NCI-H187 (cell line): ENCODE measurements around the gene CARD9.

ENCODE experiments used
- DNase-seq, 2 experiments: peaks; one replicate each; lab custom pipeline; 2025; lab: John Stamatoyannopoulos, UW

The CARD9 gene

DNA sequence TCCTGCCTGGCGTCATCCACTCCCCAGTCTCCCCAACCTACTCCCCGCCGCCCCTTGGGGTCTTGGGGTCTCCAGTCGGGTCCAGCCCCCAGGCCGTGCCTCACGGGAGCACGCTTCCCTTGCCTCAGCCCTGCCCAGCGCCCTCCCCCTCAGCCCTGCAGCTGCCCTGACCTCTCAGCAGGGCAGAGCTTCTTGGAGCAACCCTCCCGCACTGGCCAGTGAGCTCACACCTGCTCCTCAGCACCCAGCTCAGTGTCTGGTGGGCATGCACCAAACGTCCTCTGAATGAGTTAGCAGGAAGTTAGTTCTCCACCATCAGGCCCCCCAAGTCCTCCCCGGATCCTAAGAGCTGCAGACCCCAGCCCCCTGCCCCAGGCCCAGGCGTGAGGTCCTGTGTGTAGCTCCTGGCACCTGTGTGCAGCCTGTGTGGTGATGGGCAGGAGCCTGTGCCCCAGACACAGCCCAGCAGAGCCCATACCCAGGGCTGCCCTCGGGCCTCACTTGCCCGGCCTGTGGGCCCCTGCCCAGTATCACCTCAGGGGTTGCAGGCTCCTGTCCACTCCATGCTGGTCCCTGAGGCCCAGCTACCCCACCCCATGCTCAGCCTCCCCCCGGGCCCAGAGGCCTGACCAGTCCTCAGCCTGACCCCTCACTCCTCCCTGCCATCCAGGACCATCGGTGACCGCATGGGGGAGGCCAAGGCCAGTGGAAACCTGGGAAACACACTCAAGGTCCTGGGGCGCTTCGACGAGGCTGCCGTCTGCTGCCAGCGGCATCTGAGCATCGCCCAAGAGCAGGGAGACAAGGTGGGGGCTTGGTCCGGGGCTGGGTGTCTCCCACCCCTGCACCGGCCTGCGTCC, 37.9 kb downstream of the CARD9 start:
- DNase-seq, result no peak

DNA sequence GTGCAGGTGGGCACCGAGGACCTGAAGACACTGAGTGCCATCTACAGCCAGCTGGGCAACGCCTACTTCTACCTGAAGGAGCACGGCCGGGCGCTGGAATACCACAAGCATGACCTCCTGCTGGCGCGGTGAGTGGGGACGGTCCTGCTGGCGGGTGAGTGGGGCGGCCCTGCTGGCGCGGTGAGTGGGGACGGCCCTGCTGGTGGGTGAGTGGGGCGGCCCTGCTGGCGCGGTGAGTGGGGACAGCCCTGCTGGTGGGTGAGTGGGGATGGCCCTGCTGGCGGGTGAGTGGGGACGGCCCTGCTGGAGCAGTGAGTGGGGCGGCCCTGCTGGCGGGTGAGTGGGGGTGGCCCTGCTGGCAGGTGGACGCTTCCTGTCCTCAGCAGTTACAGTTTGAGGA, 38.9 kb downstream of the CARD9 start:
- no peak for DNase-seq

DNA sequence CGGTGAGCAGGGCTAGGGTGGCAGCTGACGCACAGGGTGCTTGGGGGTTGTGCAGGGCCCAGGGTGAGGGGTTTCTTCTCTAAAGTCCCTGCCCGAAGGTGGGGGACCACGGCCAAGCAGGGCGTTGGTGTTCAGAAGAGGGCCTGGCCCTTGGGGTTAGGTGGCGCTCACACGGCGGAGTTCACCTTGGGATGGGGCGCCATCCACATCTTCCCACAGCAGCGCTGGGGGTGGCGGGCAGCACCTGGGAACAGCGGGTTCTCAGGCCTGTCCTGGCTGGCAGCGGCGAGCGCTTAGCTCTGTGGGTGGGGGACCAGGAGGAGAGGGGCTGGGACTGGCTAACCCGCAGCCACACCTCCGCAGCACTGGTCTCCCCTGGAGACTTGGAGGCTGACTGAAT, 40.0 kb downstream of the CARD9 start:
- no peak for DNase-seq

DNA sequence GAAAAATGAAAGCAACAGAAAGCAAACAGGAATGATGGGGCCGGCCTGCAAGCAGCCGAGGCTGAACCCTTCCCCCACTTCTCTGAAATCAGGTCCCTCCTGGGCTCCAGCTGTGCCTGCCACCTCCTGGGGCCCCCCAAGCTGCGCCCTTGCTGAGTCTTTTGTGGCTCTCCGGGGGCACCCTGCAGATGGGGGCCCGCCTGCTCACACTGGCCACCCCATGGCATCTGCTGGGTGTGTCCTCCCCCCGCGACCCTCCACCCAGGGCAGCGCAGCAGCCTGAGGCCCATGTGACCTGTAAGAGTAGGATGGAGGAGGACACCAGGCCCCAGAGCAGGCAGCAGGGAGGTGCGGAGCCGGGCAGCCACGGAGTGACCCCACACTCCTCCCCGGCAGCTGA, 40.4 kb downstream of the CARD9 start:
- no peak for DNase-seq

DNA sequence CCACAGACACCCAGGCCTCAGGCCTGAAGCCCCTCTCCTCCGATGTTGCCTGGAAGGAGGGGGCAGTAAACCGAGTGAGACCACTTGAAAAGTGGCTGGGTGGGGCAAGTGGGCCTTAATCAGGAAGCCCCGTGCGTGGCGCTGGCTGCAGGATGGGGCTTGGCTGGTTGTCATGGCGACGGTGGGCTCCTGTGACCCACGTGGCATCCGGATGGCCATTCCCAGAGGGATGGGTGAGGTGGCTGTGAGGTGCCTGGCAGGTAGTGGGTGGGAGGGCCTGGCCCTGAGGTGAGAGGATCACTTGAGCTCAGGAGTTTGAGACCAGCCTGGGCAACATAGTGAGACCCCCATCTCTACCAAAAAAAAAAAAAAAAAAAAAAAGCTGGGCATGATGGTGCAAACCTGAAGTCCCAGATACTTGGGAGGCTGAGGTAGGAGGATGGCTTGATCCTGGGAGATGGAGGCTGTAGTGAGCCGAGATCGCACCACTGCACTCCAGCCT, 40.9 kb downstream of the CARD9 start:
- DNase-seq, result no peak

DNA sequence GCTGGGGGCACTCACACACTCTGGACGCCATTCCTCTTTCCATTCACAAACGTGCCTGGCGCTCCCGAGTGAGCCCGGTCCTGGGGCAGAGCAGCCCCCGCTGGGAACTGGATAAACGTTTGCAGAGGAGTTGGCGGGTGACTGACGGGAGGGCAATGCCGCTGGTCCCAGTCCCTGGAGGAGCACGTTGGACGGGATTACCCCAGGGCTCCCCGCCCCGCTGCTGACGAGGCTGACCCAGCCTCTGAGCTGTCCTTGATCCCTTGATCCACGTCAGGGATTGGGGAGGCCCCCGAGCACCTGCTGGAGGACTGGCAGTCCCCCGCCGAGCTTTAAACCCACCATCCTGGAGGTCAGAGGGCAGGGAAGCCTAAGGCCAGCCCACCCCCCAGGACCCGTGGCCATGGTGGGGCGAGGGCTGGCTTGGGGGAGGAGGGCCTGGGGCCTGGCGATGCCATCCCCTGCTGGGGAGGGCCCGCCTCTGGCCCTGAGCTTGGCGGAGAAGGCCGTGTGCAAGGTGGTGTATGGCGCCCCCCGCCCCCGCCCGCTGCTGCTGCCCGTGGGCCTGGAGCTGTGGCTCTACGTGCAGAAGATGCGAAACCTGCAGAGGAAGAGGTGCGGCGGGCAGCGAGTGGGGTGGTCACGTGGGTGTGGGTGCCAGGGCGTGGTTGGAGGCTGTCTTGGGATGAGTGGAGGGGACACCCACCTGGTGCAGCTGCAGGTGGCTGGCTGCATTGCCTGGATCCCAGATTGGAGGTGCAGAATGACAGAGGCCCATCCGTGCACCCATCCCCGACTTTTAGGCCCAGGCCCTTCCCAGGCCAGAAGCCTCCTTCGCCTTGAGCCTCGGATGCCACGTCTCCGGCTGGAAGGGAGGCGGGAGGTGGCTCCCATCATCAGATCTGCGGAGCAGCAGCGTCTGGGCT, 41.6 kb downstream of the CARD9 start:
- DNase-seq, result no peak

DNA sequence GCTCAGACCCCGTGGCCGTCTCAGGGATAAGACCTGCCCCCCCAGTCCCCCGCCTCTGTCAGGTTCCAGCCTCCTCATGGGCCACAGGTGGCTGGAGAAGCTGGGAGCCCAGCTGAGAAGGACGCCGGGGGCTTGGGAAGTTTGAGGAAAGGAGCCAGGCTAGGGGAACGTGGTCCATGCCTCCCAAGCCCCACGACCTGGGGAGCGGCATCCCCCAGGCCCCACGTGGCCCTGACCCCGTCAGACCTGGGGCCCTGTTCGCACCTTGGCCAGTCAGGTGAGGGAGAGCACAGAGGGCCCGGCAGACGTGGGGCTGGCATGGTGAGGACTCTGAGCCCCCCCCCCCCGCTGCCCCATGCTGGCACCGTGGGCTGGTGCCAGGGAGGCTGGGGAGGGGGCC, 42.4 kb downstream of the CARD9 start:
- no peak for DNase-seq

DNA sequence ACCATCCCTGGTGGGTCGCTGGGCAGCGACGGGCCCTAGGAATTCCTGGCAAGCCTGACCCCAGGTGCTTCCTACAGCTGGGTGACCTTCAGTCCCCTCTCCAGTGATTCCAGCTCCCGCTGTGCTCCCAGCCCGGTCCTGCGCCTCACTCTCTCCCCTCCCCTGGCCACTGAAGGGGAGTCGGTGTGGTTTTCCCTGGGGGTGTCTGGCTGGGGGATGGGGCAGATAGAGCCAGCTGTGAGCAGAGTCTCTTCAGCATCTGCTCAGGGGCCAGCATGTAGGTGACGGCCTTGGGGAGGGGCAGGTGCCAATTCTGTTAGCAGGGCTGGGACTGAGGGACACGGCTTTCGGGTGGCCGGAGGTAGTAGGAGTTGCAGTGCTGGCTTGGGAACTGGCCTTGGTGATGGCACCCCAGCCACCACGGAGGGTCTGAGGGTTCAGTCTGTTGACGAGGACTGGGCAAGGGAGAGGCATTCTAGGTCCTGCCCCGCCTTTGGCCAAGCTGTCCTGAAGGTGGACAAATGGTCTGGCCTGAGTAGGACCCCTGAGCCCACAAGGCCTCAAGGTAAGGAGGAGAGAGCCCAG, 43.0 kb downstream of the CARD9 start:
- no peak for DNase-seq

DNA sequence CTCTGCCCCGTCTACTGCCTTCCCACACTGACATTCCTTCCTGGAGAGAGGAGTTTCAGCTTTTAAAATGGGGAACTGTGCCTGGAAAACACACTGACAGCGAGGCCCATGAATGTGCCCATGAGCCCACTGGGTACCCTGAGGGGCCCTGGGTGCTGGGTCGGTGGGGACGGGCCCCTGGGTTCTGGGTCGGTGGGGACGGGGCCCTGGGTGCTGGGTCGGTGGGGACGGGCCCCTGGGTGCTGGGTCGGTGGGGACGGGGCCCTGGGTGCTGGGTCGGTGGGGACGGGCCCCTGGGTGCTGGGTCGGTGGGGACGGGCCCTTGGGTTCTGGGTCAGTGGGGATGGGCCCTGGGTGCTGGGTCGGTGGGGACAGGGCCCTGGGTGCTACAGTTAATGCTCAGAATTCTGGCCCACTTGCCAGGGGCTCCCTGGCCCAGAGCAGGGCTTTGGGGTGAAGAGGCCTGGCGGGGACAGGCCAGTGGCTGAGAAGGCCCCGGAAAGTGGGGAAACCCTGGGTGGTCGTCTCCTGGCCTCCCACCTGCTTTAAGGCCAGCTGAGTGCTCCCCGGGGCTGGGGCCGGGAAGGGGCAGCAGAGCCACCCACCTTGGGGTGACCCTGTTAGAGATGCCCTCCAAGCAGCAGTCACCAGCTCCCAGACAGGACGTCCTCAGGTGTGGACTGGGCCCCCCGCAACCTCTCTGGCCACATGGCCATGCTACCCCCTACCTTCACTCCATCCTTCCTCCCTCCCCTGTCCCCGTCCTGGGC, 43.6 kb downstream of the CARD9 start:
- DNase-seq, result no peak

DNA sequence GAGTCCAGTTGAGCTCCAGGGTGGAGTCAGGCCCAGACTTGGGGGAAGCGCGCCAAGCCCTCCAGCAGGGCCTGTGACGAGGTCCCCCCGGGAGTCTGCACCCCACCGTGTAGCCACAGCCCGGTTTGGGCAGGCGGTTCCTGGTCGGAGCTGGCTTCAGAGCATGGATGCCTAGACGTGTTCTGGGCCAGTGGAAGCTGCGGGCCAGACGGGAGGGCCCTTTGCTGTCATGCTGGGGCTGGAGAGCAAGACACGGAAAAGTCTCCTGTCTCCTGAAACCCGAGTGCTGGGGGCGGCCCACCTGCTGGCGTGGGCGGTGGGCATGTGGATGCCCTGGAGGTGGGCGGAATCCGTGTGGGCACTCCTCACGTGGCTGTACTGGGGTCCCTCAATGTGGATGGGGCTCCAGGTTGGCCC, 44.2 kb downstream of the CARD9 start:
- no peak for DNase-seq

DNA sequence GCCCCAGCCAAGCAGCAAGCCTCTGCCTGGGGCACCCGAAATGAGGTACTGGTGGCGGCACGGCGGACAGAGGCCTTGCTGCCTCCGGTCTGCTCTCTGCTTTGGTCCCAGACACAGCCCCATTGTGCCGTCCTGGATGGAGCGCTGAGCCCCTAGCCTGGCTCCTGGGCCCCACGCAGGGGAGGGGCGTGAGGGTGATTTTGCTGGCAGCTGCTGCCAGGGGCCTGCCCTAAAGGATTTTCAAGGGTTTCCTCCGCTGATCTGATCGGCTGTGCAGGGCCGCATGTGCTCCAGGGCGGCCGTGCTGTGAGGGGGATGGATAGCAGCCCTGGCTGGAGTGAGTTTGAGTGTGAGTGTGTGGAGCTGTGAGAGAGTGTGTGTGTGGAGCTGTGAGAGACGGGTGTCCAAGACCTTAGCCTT, 44.8 kb downstream of the CARD9 start:
- DNase-seq, result no peak

DNA sequence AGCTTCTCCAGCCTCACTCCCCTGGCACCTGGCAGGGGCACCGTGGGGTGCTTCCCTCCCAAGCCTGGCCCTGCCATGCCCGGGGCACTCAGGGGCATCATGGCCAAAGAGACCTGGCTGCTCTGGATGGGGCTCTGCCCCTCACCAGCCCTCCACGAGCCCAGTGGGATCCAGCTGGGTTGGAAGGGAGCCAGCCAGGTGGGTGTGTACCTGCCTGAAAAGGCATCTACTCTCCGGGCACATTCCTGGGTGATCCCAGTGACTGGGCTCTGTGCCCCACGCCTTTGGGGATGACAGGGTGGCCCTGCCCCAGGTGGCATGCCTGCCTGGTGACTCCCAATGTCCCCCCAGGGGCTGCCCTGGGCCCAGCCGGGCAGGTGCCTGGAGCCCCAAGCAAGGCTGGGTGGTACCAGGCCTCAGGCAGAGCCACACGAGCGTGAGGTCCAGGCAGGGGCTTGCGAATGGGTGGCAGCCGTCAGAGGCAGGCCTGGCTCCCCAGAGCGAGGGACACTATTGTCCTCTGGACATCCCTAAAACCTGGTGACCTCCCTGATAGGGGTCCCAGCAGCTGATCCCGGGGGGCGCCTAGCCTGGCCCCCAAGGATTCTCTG, 45.4 kb downstream of the CARD9 start:
- no peak for DNase-seq

DNA sequence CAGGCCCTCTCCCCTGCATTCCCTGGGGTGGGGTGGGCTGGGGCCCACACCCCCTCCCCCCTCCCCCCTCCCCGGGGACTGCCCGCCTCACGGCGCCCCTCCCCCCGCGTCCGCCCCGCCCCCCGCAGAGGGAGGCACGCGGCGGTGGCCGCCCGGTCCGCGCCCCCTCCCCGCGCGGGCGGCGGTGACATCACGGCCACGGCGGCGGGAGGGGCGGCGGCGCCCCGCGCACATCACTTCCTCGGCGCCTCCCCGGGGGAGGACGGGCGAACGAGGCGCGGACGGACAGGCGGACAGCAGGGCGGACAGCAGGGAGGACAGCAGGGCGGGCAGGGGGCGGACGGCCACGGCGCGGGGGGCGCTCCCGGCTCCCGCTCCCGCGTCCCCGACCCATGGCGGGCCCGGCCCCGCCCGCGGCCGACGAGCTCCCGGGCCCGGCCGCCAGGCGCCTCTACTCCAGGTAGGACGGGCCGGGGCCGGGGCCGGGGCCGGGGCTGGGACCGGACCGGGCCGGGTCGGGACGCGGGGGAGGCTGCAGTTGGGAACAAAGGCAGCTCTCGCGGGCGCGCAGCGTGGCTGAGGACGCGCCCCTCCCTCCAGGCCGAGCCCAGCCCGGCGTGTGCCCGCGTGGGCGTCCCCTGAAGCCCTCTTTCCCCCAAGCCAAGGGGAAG, 46.0 kb downstream of the CARD9 start, which contains the start of gene GPSM1:
Gene GPSM1, plus strand, starts transcription at position 236 of the 671 bp plus-strand sequence. Its CDS starts 157 bp downstream, at position 393.
- no peak for DNase-seq

DNA sequence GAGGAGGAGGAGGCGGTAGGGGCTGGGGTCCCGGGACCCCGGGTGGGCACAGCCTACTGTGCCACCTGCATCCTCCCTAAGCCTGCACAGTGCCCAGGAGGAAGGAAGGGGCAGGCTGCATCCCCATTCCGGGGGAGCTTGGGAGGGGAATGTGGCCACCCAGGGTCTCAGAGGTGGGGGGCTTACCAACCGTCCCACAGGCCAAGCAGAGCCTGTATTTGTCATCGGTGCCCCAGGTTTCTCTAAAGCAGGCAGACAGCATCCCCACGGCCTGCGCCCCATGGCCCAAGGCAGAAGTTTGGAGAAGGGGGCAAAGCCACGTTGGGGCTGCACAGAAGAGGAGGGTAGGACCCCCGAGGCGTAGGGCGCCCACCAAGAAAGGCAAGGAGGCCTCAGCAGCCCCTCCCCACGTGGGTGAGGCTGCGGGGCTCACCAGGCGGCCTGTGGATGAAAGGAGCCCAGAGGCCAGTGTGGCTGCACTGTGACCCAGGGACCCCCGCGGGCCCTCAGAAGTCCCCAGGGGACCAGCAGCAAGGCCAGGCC, 46.6 kb downstream of the CARD9 start:
- DNase-seq, result no peak

DNA sequence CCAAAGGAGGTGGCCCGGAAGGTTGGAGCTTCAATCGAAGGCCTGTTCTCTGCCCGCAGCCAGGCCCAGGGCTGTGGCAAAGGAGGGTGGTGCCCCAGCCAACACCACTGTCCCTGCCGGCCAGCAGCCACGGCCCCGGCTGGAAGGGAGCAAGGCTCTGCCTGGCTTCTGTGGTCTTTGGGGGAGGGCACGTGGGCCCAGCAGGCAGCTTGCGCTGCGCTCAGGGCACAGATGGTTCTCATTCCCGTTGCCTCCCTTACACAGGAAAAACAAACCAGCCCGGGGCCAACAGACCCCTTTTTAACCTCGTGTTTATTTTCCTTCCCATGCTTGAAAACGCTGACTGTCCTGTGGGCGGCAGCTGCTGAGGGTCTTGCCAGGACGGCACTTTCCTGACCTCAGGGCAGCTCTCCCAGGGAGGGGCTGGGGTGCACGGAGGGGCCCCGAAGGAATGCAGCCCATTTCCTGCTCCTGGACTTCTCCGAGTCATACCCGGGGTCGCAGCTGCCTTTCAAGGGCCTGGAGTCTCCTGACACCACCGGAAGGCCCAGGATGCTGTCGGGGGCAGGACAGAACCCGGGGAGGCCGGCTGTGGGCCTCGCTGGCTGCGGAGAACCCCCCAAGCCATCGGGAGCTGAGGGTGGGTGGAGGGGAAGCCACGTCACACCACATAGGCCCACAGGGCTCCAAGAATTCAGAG, 47.3 kb downstream of the CARD9 start:
- no peak for DNase-seq

DNA sequence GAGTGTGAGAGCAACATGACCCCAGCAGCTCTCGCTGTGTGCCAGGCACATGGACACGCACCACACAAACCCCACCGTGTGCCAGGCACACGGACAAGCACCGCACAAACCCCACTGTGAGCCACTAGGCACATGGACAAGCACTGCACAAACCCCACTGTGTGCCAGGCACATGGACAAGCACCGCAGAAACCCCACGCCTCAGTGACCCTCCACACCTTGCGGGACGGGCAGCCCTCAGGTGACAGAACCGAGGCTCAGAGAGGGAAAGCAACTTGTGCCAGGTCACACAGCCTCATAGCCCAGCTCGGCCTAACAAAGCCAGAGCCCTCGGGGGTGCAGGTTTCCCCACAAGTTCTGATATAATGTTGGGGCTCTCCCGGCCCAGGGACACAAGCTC, 48.1 kb downstream of the CARD9 start:
- DNase-seq, result no peak

DNA sequence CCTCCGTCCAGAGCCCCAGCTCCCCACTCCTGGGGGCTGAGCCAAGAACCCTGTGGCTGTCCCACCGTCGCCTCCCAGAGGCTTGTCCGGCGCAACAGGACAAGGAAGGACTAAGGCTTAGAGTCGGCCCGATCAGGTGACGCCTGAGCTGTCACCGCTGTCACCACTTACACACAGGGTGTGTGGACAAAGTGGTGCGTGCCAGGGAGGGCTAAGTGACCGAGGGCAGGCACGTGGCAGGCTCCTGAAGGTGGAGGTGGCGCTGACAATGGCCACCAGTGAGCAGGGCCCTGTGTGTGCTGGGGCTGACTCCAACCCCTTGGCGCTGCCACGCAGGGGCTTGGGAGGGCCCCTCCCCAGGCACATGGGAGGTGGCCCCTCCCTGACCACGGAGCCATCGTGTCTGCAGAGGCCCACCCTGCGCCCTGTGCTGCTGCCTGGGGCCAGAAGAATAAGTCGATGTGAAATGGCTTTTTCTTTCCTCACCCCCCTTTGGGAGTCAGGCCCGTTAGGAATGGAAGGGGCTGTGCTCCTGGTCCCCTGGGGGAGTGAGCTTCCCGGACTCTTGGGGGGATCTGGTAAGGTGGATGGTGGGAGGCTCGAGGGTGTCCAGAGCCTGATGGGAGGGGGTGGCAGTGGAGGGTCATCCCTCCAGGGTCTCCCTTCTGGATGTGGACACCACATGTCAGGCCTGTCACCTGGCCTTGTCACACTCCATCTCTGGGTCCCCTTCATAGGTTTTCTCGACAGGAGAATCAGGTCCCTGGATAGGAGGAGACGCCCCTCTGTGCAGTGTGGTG, 48.8 kb downstream of the CARD9 start:
- DNase-seq, result no peak

DNA sequence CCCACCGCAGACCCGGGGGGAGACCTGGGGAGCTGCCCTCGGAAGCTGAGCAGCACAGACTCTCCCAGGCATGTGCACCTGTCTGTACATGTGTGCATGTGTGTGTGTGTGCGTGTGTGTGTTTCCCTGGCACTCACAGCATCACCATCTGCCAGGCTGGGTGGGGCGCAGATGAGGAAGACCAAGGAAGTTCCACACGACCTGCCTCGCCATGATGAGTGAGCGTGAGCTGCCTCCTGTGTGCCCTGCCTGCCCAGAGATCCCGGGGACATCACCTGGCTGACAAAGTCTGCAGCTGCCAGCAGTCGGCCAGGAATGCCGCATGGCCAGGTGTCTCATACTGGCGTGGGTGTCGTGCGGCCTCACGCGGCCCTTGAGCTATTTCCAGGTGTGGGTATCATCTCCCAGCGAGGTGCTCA, 50.1 kb downstream of the CARD9 start:
- DNase-seq, result no peak
